ENCODE measurements around the gene LARGE1.

GRCh38 chr22:33542153-33542552 lies 378.1 kb downstream of the LARGE1 start:
- TF ChIP-seq CTCF (IDR thresholded peaks at IDR 0.05; ENCODE audit: borderline replicate concordance, extremely low read depth, low read length, poor library complexity, severe bottlenecking) = no peak
- no peak for TF ChIP-seq EZH2 (IDR thresholded peaks at IDR 0.05; ENCODE audit: borderline replicate concordance, low read depth, low read length, severe bottlenecking)

All from DND-41 (cell line).